NB4 (cell line): Measurements from ENCODE around the gene ZFYVE27.

Experiments
- DNase-seq: peaks from one replicate; pipeline ENCODE4 v3.0.0; 2010; ENCODE audit warnings: low read depth
- H3K4me3 ChIP-seq: one replicate; pipeline ENCODE4 v1.5.1; 2011; ENCODE audit warnings: mild to moderate bottlenecking, low read depth, low read length, moderate library complexity
- CTCF ChIP-seq: IDR thresholded peaks from one replicate; pipeline ENCODE4 v1.5.1; 2012; ENCODE audit warnings: low read depth, low read length
- MAX ChIP-seq: IDR thresholded peaks from 2 replicates; pipeline ENCODE4 v1.6.1; 2011; ENCODE audit warnings: low read depth, low read length
- MYC ChIP-seq: IDR thresholded peaks from 2 replicates; pipeline ENCODE4 v1.6.1; 2011; ENCODE audit warnings: low read depth, low read length
- POLR2A ChIP-seq: IDR thresholded peaks from 2 replicates; pipeline ENCODE4 v1.6.1; 2011; ENCODE audit warnings: mild to moderate bottlenecking; ENCODE audit not compliant: insufficient read length; ENCODE audit errors: extremely low read depth

Gene ZFYVE27

GRCh38 chr10:97708976-97709946 lies 27.7 kb upstream of the ZFYVE27 start:
- no peak overlapping the region for H3K4me3 ChIP-seq
- DNase-seq: peak; percentile 78
- TF ChIP-seq POLR2A (no peak), MYC (0 out of 2 replicates have a peak, but pooled peaks have one; percentile 15), CTCF (peak; percentile 87), MAX (0 out of 2 replicates have a peak, but pooled peaks have one; percentile 30)

- DNase-seq: no peak
- no peak overlapping the region for H3K4me3 ChIP-seq
- TF ChIP-seq MYC: no peak
- TF ChIP-seq MAX: no peak
- no peak for TF ChIP-seq CTCF
- TF ChIP-seq POLR2A: no peak
Measured at GRCh38 chr10:97711640-97712572, 25.0 kb upstream of the ZFYVE27 start.

GRCh38 chr10:97713339-97713825 lies 23.5 kb upstream of the ZFYVE27 start, which contains the start of gene MARVELD1:
Gene MARVELD1 (plus strand): TSS chr10:97713730. CDS start chr10:97713877, 147 bp downstream.
- peak within 1 kb of the TSS; percentile 77 for H3K4me3 ChIP-seq
- peak; percentile 79 for DNase-seq
- TF ChIP-seq MYC (no peak), CTCF (no peak), POLR2A (no peak), MAX (no peak)

GRCh38 chr10:97713826-97714400 lies 23.0 kb upstream of the ZFYVE27 start:
- DNase-seq: peak; percentile 89
- H3K4me3 ChIP-seq: peak overlapping the region; percentile 77
- TF ChIP-seq CTCF (peak; percentile 25), MAX (peak; percentile 96), POLR2A (peak; percentile 40), MYC (peak; percentile 96)
